Progenitor cell of endocrine pancreas (in vitro differentiated cells): ENCODE measurements around the gene PIP4P1. TPM values are rescaled to one million over a fixed set of nuclear protein-coding genes. Genes with fewer than 3 reads are reported as not detected.

Experiments
- DNase-seq: peaks from one replicate; pipeline ENCODE4 v3.0.0; 2021; ENCODE audit warnings: low spot score; ENCODE audit not compliant: unreplicated experiment
- H3K27ac Mint-ChIP-seq: 2 replicates; pipeline ENCODE4 v1.8.0; 2021; ENCODE audit warnings: mild to moderate bottlenecking, moderate library complexity, mixed read lengths
- H3K27me3 Mint-ChIP-seq: 2 replicates; pipeline ENCODE4 v1.8.0; 2021; ENCODE audit warnings: mixed read lengths
- H3K36me3 Mint-ChIP-seq: 2 replicates; pipeline ENCODE4 v1.8.0; 2022; ENCODE audit warnings: mixed read lengths; ENCODE audit not compliant: insufficient read depth
- H3K4me1 Mint-ChIP-seq: 2 replicates; pipeline ENCODE4 v1.8.0; 2021; ENCODE audit warnings: low read depth, mixed read lengths
- H3K4me3 Mint-ChIP-seq: 2 replicates; pipeline ENCODE4 v1.8.0; 2021; ENCODE audit warnings: low read depth, mild to moderate bottlenecking, moderate library complexity, mixed read lengths
- H3K9me3 Mint-ChIP-seq: 2 replicates; pipeline ENCODE4 v1.8.0; 2021; ENCODE audit warnings: low read depth, mixed read lengths
- total RNA-seq: library from RNA; stranded (reverse); gene quantifications from 2 replicates; pipeline ENCODE4 v1.2.1, GENCODE V29; 2021
- TF ChIP-seq, protein P1 (sequence below): fragments of 200-600 bp; sonication (generic); IDR thresholded peaks from one replicate; pipeline ENCODE4 v1.5.0; 2021; ENCODE audit warnings: antibody characterized with exemption, mild to moderate bottlenecking; ENCODE audit not compliant: unreplicated experiment

PIP4P1 gene
- total RNA-seq, 1 donor from 2014 or later: 45.6 TPM

DNA sequence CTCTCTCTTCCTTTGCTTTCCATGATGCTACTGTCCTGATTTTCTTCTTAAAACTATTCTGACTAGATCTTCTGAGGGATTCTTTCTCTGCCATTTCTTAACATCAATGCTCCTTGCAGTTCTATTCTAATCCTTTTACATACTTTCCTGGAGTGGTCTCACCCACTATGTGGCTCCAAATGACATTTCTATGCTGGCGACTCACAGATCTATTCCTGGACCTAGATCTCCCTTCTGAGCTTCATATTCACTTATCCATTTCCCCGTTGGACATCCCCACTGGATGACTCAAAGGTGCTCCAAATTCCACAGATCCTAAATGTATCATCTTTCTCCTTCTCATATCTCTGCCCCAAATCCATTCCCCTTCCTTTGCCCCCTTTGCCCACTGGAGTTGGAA is 52.0 kb downstream of the PIP4P1 start:
- TF ChIP-seq, protein P1, sequence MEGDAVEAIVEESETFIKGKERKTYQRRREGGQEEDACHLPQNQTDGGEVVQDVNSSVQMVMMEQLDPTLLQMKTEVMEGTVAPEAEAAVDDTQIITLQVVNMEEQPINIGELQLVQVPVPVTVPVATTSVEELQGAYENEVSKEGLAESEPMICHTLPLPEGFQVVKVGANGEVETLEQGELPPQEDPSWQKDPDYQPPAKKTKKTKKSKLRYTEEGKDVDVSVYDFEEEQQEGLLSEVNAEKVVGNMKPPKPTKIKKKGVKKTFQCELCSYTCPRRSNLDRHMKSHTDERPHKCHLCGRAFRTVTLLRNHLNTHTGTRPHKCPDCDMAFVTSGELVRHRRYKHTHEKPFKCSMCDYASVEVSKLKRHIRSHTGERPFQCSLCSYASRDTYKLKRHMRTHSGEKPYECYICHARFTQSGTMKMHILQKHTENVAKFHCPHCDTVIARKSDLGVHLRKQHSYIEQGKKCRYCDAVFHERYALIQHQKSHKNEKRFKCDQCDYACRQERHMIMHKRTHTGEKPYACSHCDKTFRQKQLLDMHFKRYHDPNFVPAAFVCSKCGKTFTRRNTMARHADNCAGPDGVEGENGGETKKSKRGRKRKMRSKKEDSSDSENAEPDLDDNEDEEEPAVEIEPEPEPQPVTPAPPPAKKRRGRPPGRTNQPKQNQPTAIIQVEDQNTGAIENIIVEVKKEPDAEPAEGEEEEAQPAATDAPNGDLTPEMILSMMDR: no peak
- H3K27ac Mint-ChIP-seq: no peak overlapping the region
- peaks cover 6% of the 10 kb centered on the region for H3K36me3 Mint-ChIP-seq
- H3K4me3 Mint-ChIP-seq: no peak overlapping the region
- H3K9me3 Mint-ChIP-seq: no peaks in the 10 kb centered on the region
- no peak for DNase-seq
- H3K27me3 Mint-ChIP-seq: no peaks in the 10 kb centered on the region
- H3K4me1 Mint-ChIP-seq: peaks cover 15% of the 10 kb centered on the region

Other genes with a start within 250 kb of the PIP4P1 start
- gene OR11H6, start 237.7 kb downstream of the PIP4P1 start, total RNA-seq: not detected in 2 replicates
- gene OR11H7, start 232.5 kb downstream of the PIP4P1 start, total RNA-seq: not detected in 2 replicates
- not detected in 2 replicates for gene OR11H4, start 222.1 kb downstream of the PIP4P1 start, total RNA-seq
- 29.4 and 30.0 TPM in 2 replicates for gene TTC5, start 155.5 kb downstream of the PIP4P1 start, total RNA-seq
- gene CCNB1IP1, start 128.2 kb downstream of the PIP4P1 start, total RNA-seq: 112 and 122 TPM in 2 replicates
- 32.2 and 35.6 TPM in 2 replicates for gene PARP2, start 117.8 kb downstream of the PIP4P1 start, total RNA-seq
- gene TEP1, start 47.9 kb downstream of the PIP4P1 start, total RNA-seq: 26.5 and 28.5 TPM in 2 replicates
- 0.04 and 0.05 TPM in 2 replicates for gene KLHL33, start 25.3 kb downstream of the PIP4P1 start, total RNA-seq
- 89.0 and 94.4 TPM in 2 replicates for gene OSGEP, start 6.6 kb downstream of the PIP4P1 start, total RNA-seq
- gene APEX1, start 6.2 kb downstream of the PIP4P1 start, total RNA-seq: 309 and 322 TPM in 2 replicates
- gene PNP, start 8.0 kb upstream of the PIP4P1 start, total RNA-seq: 45.9 and 48.9 TPM in 2 replicates
- gene RNASE10, start 44.1 kb upstream of the PIP4P1 start, total RNA-seq: 1.3 and 1.5 TPM in 2 replicates
- gene RNASE9, start 99.6 kb upstream of the PIP4P1 start, total RNA-seq: not detected in 2 replicates
- gene RNASE11, start 126.6 kb upstream of the PIP4P1 start, total RNA-seq: not detected in 2 replicates
- not detected in 2 replicates for gene RNASE12, start 129.9 kb upstream of the PIP4P1 start, total RNA-seq
- gene OR6S1, start 180.3 kb upstream of the PIP4P1 start, total RNA-seq: not detected in 2 replicates
- gene RNASE4, start 223.1 kb upstream of the PIP4P1 start, total RNA-seq: 5.7 TPM in 2 replicates
- 8.0 and 8.3 TPM in 2 replicates for gene ANG, start 227.3 kb upstream of the PIP4P1 start, total RNA-seq